GM13977 (cell line): ENCODE results near the gene WDR49.

Experiments
- DNase-seq: peaks from one replicate; pipeline ENCODE4 v3.0.0; 2012; ENCODE audit warnings: low spot score
- CTCF ChIP-seq: IDR thresholded peaks from 2 replicates; pipeline ENCODE4 v1.5.1; 2012; ENCODE audit warnings: mild to moderate bottlenecking, control low read depth; ENCODE audit not compliant: insufficient read depth; ENCODE audit errors: extremely low read depth, missing control alignments
- in situ Hi-C: fragments of 300-500 bp; cut with MboI; formaldehyde crosslinking; loops from one replicate; pipeline ENCODE4 v1.12.0; 2022; ENCODE audit warnings: low sequenced_read_pairs, low pct_unique_long_range_greater_than_20kb, mixed read lengths, inconsistent platforms; ENCODE audit not compliant: unreplicated experiment

The WDR49 gene

DNA sequence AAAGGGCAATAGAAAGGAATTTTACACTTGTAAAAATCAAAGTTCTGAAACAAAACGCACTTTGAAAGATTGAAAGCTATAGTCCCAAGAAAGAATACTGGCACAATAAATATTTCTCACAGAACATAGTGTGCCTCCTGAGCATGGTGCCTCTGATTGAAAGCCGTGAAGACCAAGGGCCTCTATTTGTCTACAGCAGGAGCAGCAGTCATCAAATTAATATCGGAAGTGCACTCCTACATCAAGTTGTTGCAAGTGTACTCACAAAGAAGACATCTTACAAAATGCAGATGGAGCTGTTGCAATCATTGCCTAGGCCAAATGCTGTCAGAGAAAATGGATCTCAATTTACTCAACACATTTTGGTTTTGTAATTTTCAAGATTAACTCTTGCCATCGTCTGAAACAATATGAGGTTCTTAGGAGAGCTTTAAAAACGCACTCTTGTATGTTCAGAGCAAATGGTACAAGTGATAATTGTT is 9.2 kb upstream of the WDR49 start:
- in situ Hi-C loops, result no loop called here
- no peak for TF ChIP-seq CTCF
- DNase-seq, result no peak

DNA sequence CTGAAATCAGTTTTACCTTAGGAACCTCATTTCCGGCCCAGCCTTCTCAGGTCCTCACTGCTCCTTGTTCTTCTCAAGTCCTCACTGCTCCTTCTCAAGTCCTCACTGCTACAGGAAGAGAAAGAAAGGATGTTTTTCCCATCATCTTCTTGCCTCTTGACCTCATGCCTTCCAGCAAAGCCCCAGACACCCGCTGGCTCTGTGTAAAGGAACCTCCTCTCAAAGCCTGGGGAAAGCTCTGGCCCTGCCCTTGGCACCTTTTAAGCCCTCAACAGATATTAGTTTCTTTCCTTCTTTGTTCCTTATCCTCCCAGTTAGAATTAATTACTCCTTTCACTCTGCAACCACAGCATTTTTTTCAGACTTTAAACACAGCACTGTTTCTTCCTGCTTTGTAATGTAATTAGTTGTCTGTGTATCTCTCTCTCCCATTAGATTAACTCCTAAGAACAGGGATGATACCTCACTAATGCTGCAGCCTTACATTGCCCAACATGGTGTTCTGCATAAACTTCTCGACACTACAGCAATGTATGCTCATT is 4.0 kb upstream of the WDR49 start:
- DNase-seq, result no peak
- TF ChIP-seq CTCF, result no peak
- in situ Hi-C loops, result no loop called here

- TF ChIP-seq CTCF, result no peak
- DNase-seq, result no peak
- in situ Hi-C loops, result no loop called here
Measured at GRCh38 chr3:167656821-167657220, 3.1 kb upstream of the WDR49 start.

DNA sequence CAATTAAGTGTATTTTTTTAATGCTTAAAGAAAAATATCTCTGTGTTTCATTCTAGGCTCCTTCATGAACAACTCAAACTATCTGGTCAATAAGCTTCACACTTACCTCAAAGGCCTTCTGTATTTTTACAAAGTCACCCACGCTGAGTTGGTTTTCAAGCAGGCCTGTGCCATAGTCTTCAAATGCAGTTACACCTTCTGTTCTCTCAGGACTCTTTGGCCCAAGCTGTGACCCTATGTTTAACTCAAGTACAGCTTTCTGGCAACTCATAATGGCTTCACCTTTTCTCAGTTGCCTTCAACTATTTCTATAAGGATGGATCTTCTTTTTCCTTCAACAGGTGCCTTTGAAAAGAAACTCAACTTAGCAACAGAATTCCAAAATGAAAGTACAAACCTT is 587 bp downstream of the WDR49 start:
- TF ChIP-seq CTCF, result no peak
- no peak for DNase-seq
- in situ Hi-C loops, result no loop called here

- in situ Hi-C loops, result no loop called here
- TF ChIP-seq CTCF, result no peak
- DNase-seq, result no peak
Measured at GRCh38 chr3:167651826-167652225, 1.9 kb downstream of the WDR49 start.

GRCh38 chr3:167650459-167650858 is 3.3 kb downstream of the WDR49 start:
- in situ Hi-C loops, result no loop called here
- DNase-seq, result no peak
- no peak for TF ChIP-seq CTCF

GRCh38 chr3:167649746-167650145 is 4.0 kb downstream of the WDR49 start:
- in situ Hi-C loops, result no loop called here
- no peak for TF ChIP-seq CTCF
- no peak for DNase-seq
